Neural cell (in vitro differentiated cells): ENCODE data around the gene TFPI. TPM values are rescaled to one million over a fixed set of nuclear protein-coding genes. Genes with fewer than 3 reads are reported as not detected.
"Not testable (repeated sequence)": the region's sequence is repeated elsewhere in the genome, so short reads cannot be mapped to it uniquely, and the experiment has no call there.

Experiments used
- H2AFZ ChIP-seq: fragments of 200-600, 300-800 bp; sonication (generic), shearing (Covaris generic); 2 replicates; pipeline ENCODE4 v1.6.0; 2014; ENCODE audit warnings: low read depth, mild to moderate bottlenecking, antibody characterized with exemption, low read length, moderate library complexity
- H3F3A ChIP-seq: fragments of 200-600 bp; shearing (Covaris generic); 2 replicates; pipeline ENCODE4 v1.6.1; 2016; ENCODE audit warnings: mild to moderate bottlenecking, moderate library complexity, mixed read lengths, antibody characterized with exemption, low read length; ENCODE audit not compliant: insufficient read depth, poor library complexity, severe bottlenecking
- H3K27ac ChIP-seq: fragments of 200-600, 300-800 bp; sonication (generic), shearing (Covaris generic); 2 replicates; pipeline ENCODE4 v1.5.1; 2014; ENCODE audit warnings: mild to moderate bottlenecking, low read length, moderate library complexity
- H3K27me3 ChIP-seq: fragments of 300-800, 200-600 bp; sonication (generic), shearing (Covaris generic); 2 replicates; pipeline ENCODE4 v1.6.0; 2014; ENCODE audit warnings: mild to moderate bottlenecking, low read depth, low read length, moderate library complexity; ENCODE audit not compliant: insufficient read depth
- H3K36me3 ChIP-seq: fragments of 300-800, 200-600 bp; sonication (generic), shearing (Covaris generic); 2 replicates; pipeline ENCODE4 v1.5.1; 2014; ENCODE audit warnings: mild to moderate bottlenecking, antibody characterized with exemption, low read length, moderate library complexity; ENCODE audit not compliant: insufficient read depth
- H3K4me2 ChIP-seq: fragments of 300-800, 200-600 bp; sonication (generic), shearing (Covaris generic); 2 replicates; pipeline ENCODE4 v1.6.0; 2014; ENCODE audit warnings: mild to moderate bottlenecking, low read length
- H3K4me3 ChIP-seq: fragments of 300-800, 200-600 bp; sonication (generic), shearing (Covaris generic); 2 replicates; pipeline ENCODE4 v1.5.1; 2014; ENCODE audit warnings: mild to moderate bottlenecking, low read length, moderate library complexity
- H3K79me2 ChIP-seq: fragments of 200-600 bp; shearing (Covaris generic); replicated peaks from 2 replicates; pipeline ENCODE4 v1.6.0; 2014; ENCODE audit warnings: mild to moderate bottlenecking, low read length, moderate library complexity; ENCODE audit not compliant: insufficient read depth
- H3K9ac ChIP-seq: fragments of 300-800, 200-600 bp; sonication (generic), shearing (Covaris generic); 2 replicates; pipeline ENCODE4 v1.6.1; 2016; ENCODE audit warnings: mild to moderate bottlenecking, low read length, mixed read lengths
- H3K9me2 ChIP-seq: fragments of 200-600 bp; shearing (Covaris generic); 2 replicates; pipeline ENCODE4 v1.6.1; 2016; ENCODE audit warnings: mild to moderate bottlenecking, low read length, mixed read lengths; ENCODE audit not compliant: insufficient read depth
- H3K9me3 ChIP-seq: fragments of 200-600, 300-800 bp; sonication (generic), shearing (Covaris generic); 2 replicates; pipeline ENCODE4 v1.6.1; 2016; ENCODE audit warnings: mild to moderate bottlenecking, mixed run types, low read length, moderate library complexity, mixed read lengths
- H4K20me1 ChIP-seq: fragments of 200-600 bp; shearing (Covaris generic); 2 replicates; pipeline ENCODE4 v1.6.1; 2016; ENCODE audit warnings: mild to moderate bottlenecking, mixed run types; ENCODE audit not compliant: insufficient read depth
- CTCF ChIP-seq: fragments of 450-650 bp; IDR thresholded peaks from 2 replicates; pipeline ENCODE4 v1.5.1; 2014; ENCODE audit warnings: antibody characterized with exemption, mild to moderate bottlenecking, moderate library complexity; ENCODE audit not compliant: poor library complexity, severe bottlenecking
- EP300 ChIP-seq: fragments of 450-650 bp; conservative IDR thresholded peaks from 2 replicates; pipeline ENCODE4 v1.6.1; 2014; ENCODE audit warnings: antibody characterized with exemption, mild to moderate bottlenecking, moderate library complexity; ENCODE audit not compliant: poor library complexity, severe bottlenecking
- EZH2 ChIP-seq: fragments of 200-600, 300-800 bp; shearing (Covaris generic), sonication (generic); IDR thresholded peaks from 2 replicates; pipeline ENCODE4 v1.6.1; 2014; ENCODE audit warnings: antibody characterized with exemption, low read length, borderline replicate concordance, mild to moderate bottlenecking; ENCODE audit not compliant: insufficient read depth, poor library complexity, severe bottlenecking
- MXI1 ChIP-seq: fragments of 450-650 bp; conservative IDR thresholded peaks from 2 replicates; pipeline ENCODE4 v1.6.1; 2014; ENCODE audit warnings: antibody characterized with exemption, mild to moderate bottlenecking; ENCODE audit not compliant: poor library complexity, severe bottlenecking
- POLR2AphosphoS5 ChIP-seq: IDR thresholded peaks from 2 replicates; pipeline ENCODE4 v1.6.1; 2012
- RAD21 ChIP-seq: fragments of 450-650 bp; conservative IDR thresholded peaks from 2 replicates; pipeline ENCODE4 v1.6.1; 2014; ENCODE audit warnings: antibody characterized with exemption, mild to moderate bottlenecking, moderate library complexity
- REST ChIP-seq: IDR thresholded peaks from 2 replicates; pipeline ENCODE4 v1.6.1; 2012; ENCODE audit warnings: borderline replicate concordance
- SMC3 ChIP-seq: fragments of 450-650 bp; conservative IDR thresholded peaks from 2 replicates; pipeline ENCODE4 v1.6.1; 2014; ENCODE audit warnings: antibody characterized with exemption, mild to moderate bottlenecking, moderate library complexity; ENCODE audit not compliant: poor library complexity
- TAF1 ChIP-seq: IDR thresholded peaks from 2 replicates; pipeline ENCODE4 v1.6.1; 2012; ENCODE audit warnings: low read depth
- polyA plus RNA-seq: library from polyadenylated mRNA; depleted of rRNA; stranded (reverse); fragments of >200 nt; gene quantifications from 2 replicates; pipeline ENCODE4 v1.2.3, GENCODE V29; 2014

Gene TFPI
- polyA plus RNA-seq, 1 donor from 2014 or later = 0.51 TPM

GRCh38 chr2:187511356-187512315, 42.6 kb downstream of the TFPI start:
- Histone ChIP-seq H3K4me2 (no peak overlapping the region), H4K20me1 (no peaks in the 10 kb centered on the region), H3K27ac (no peak overlapping the region), H3F3A (no peaks in the 10 kb centered on the region), H3K27me3 (no peaks in the 10 kb centered on the region), H2AFZ (no peak overlapping the region), H3K36me3 (no peaks in the 10 kb centered on the region), H3K9ac (no peak overlapping the region), H3K4me3 (no peak overlapping the region), H3K79me2 (no peaks in the 10 kb centered on the region), H3K9me2 (no peaks in the 10 kb centered on the region), H3K9me3 (no peaks in the 10 kb centered on the region)
- TF ChIP-seq EZH2 (no peak), MXI1 (no peak), CTCF (no peak), SMC3 (no peak), TAF1 (no peak), REST (no peak), POLR2AphosphoS5 (no peak), RAD21 (no peak), EP300 (no peak)

- H3K36me3 ChIP-seq, H3K4me2 ChIP-seq, H3K79me2 ChIP-seq, H3K4me3 ChIP-seq, H3K9me2 ChIP-seq, H2AFZ ChIP-seq, H3F3A ChIP-seq, H4K20me1 ChIP-seq, H3K9ac ChIP-seq, H3K27me3 ChIP-seq, H3K27ac ChIP-seq, H3K9me3 ChIP-seq: not testable (repeated sequence)
Measured at GRCh38 chr2:187510419-187511355, 43.5 kb downstream of the TFPI start.
